HG03432 (cell line): ENCODE measurements around the gene RHBDF2.
A peak's percentile ranks its signal among the peaks of the same experiment; 100 is the strongest.

ENCODE experiments used
- ATAC-seq: cut with Tn5 transposase; IDR thresholded peaks from one replicate; pipeline ENCODE4 v1.9.1; 2021; ENCODE audit warnings: mild to moderate bottlenecking, moderate library complexity; ENCODE audit not compliant: unreplicated experiment

The RHBDF2 gene

DNA sequence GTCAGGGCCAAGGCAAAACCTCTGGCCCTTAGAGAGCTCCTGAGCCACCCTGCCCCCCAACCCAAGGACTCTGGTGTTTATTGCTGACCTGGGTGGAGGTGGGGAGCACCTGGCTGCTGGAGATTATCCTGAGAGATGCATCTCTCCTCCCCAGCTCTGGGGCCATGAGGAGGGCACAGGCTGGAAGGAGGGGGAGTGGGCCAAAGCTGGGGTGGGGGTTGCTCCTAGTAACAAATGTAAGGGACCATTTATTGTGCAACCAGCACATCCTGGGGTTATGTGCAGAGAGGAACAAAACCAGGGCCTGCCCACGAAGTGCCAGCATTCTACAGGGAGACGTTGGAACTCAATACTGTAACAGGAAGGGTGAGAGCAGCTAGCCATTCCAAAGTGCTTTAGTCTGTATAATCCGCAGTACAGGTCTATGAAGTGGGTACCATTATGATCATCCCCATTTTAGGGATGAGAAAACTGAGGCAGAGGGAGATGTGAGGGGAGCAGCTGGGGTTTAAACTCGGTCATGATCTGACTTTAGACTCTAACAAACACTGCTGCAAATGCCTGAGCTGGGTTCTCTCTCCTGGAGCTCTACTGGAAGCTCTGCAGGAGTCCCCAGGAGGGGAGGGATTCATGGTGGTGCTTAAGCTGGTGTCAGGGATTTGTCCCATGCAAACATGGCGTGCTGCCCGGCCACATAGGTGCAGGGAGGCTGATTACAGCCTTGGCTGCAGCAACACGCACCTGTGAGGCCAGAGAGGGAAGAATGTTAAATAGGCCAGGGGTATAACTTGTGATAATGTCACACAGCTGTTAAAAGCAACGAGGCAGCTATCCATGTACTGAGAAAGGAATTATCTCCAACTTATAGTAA lies 1.4 kb upstream of the RHBDF2 start:
- no peak for ATAC-seq

DNA sequence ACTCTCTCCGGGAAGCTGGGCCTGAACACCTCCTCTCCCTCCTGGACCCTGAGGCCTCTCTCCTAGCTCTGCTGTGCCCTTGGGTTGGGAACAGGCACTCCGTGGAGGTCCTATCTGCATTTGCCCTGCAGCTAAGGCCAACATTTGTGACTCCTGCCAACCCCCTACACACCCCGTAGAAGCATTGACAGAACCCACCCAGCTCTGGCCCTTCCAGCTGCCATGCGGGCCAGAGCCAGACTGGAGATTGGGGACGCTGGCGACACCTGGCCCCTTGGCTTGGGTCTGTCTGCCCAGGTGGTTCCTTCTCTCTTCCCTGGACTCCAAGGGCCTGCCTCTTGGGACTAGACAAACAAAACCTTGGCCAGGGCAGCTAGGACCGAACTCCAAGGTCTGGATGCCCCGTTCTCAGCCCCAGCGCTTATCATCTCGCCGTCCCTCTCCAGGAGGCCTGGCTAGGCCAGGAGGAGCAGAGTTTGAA lies 644 bp upstream of the RHBDF2 start:
- ATAC-seq = no peak

GRCh38 chr17:76500747-76501017 lies 541 bp downstream of the RHBDF2 start:
- no peak for ATAC-seq

DNA sequence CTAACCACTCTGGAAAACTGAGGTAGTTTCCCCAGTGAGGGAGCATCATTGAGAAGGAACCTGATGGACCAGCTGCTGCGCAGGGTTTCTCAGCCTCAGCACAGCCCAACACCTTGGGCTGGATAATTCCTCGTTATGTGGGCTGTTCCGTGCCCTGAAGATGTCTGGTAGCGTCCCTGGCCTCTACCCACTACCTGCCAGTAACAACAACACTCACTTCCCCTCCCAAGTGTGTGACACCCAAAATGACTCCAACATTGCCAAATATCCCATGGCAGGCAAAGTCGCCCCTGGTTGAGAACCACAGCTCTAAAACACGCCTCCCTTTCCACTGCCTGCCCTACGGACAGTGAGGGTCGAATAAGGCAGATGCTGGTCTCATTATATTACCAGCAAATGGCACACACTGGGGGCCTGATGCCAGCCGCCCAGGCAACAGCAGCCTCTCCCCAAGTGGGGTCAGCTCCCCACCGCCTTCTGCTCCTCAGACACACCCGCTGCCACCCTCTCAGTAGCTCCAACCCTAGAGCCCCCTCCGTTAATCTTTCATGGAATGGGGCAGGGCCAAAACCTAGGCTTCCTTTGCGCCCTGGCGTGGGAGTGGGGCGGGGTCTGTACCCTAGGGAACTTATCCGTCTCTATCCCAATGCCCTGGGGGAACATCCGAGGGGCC lies 1.0 kb downstream of the RHBDF2 start:
- ATAC-seq = no peak

GRCh38 chr17:76499267-76499667 lies 2.0 kb downstream of the RHBDF2 start:
- ATAC-seq = no peak

GRCh38 chr17:76498876-76499251 lies 2.4 kb downstream of the RHBDF2 start:
- no peak for ATAC-seq

- no peak for ATAC-seq
Measured at GRCh38 chr17:76497979-76498875, 3.0 kb downstream of the RHBDF2 start.

- no peak for ATAC-seq
Measured at GRCh38 chr17:76497699-76497978, 3.6 kb downstream of the RHBDF2 start.

- ATAC-seq = no peak
Measured at GRCh38 chr17:76496464-76496863, 4.8 kb downstream of the RHBDF2 start.

- no peak for ATAC-seq
Measured at GRCh38 chr17:76495663-76496400, 5.4 kb downstream of the RHBDF2 start.

DNA sequence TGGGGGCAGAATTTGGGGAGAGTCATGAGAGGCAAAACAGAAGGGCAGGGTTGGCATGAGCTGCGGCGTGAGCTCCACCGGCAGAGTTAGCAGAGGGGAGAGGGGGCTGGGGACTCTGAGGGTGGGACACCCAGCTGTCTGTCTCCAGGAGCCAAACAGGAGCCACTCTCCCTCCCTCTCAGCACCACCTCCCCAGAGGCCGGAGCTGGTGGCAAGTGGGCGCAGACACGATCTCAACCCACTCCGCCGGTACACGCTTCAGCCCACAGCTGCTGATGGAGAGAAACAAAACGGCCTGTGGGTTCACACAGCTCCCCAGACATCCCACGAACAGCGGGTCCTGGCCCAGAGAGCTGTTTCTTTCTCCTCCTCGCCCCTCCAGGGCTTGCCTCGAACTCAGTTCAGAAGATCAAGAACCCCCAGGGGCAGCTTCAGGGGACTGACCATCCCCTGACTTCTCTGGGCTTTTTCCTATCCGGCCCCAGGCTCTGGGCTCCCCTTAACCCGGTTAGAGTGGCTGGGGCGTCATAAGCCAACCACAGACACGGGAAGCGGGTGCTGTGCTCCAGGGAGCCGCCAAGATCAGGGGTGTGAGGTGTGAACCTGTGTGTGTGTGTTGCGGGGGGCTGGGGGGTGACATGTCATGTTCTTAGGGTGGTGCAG lies 7.6 kb downstream of the RHBDF2 start:
- peak; percentile 3 for ATAC-seq

DNA sequence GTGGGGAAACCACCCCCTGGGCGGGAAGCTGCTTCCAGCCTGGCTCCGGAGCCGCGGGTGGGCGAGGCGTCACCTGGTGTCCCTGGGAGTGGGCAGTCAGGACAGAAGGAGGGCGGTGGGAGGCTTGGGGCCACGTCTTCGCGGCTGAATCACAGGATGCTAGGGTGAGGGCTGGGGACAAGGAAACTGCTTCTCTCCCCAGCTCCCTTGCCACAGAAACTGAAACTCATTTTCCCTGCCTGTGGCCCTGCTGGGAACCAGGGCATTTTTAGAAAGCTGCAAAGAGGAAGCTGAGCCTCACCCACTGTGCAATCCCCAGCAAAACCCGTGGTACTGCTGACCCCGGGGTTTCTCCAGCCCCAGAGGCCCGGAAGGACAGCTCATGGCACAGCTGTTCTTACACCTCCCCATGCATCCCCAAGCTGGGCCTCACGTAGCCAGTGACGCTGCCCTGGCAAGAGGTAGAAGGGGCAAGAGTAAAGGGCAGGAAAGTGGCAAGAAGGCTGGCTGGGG lies 8.2 kb downstream of the RHBDF2 start:
- ATAC-seq = peak; percentile 40

DNA sequence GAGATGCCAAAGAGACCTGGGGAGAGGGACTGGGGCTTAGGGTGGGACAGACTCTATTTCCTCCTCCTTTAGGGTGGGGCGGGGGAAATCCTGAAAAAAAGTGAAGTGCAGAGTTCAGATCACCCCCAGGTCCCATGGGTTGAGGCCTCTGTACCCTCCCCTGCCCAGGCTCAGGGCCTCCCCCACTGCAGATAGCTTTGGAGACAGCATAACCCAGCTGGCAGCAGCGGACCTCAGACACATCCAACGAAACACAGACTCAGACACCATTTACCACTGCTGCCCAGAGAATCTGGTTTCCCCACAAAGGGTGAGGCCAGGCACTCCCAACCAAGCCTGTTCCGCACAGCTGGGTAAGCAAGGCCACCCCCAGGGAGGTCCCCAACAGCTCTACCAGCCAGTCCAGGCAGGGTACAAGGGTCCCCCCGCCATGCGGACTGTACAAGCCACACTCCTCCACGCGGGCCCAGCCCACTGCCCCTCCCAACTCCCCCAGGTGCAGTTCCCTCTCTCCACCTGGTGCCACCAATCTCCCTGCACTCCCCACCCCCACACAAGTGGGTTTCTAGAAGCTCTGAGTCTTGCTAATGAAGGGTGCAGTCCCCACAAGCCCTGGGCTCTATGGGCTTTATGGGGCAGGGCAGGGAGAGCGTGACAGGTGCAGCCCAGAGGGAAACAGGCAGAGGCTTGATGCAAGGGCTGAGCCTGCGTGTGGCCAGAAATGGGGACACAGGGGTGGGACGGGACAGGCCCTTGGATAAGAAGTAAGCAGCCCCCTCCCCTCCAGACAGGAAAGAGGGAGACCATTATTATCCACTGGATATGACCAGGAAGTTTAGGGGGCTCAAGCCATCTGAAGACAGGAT lies 8.9 kb downstream of the RHBDF2 start:
- ATAC-seq = peak; percentile 42

GRCh38 chr17:76491271-76492122 lies 9.7 kb downstream of the RHBDF2 start:
- peak; percentile 1 for ATAC-seq

DNA sequence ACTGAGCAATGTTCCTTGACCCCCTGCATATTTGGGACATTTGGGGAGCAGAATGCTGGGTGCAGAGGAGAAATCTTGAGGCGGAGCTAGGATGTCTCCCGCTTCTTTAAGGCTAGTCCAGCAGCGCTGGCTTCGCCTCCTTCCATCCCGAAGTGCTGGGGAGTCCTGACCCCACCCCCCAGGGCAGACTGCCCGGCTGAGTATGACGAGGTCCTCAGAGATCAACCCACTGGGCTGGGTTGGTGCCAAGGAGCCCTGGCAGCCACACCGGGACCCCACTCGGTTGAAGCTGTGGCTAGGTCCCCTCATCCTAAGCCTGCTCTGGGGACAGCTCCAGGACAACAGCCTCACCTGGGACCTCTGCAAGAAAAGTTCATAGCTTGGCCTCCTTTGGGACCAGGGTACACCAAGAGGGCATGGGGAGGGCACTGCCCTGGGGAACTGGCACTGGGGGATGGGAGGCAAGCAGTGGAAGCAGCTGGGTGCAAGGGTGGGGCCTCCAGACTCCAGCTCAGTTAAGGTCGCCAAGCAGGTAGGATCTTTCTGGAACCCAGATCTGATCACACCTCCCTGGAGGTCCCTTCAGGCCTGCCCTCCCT lies 11.0 kb downstream of the RHBDF2 start:
- no peak for ATAC-seq

DNA sequence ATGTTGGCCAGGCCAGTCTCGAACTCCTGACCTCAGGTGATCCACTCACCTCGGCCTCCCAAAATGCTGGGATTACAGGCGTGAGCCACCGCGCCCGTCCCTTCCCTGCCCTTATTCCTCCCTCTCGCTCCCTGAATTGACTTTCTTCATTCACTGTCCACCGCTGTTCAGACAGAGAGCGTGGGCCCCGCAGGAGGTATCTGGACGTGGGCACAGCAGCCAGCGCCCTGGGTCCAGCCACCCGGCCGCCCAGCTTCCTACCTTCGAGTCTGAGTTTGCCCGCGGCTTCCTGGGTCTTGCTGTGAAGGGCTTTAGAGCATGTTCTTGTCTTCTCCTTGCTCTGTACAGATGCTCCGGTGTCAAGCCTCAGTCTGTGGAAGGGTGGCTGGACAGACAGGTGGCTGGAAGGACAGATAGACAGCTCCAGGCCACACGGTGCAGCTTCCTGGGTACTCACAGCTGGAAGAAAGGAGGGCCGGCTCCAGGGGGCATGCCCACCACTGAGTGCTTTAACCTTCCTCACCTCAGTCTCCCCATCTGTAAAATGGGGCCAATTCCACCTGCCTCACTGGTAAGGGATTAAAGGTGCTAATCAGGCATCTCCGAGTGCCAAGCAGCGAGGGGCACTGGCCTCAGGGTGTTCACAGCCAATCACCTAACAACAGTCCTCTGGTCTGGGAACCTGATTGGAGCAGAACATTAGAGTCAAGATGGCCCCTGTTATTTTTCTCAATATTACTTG lies 13.6 kb downstream of the RHBDF2 start:
- ATAC-seq = no peak

DNA sequence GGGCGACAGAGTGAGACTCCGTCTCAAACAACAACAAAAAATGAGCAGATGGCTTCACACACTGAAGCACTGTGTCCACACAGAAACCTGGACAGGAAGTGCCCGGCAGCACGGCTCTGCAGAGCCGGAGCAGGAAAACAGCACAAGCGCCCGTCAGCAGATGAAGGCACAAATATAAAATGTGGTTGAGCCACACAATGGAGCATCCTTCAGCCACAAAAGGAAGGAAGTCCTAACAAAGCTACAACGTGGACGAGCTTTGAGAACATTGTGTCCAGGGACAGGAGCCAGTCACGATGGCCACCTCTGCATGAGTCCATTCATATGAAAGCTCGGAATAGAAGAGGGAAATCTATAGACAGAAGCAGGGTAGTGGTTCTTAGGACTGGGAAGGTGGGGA lies 15.7 kb downstream of the RHBDF2 start:
- no peak for ATAC-seq
